T-helper 2 cell treated with Interferon-gamma antibody and Interleukin-4, amounts not matched to agents 100 ng/mL and 5 ng/mL, for 36 hours (primary cell): ENCODE results near the gene AKAP3. TPM values are rescaled to one million over a fixed set of nuclear protein-coding genes. Genes with fewer than 3 reads are reported as not detected.

Source experiments
- intact Hi-C: fragments of 100-400 bp; cut with micrococcal nuclease; formaldehyde crosslinking; loops from one replicate; pipeline ENCODE4 v1.15.1; 2023
- total RNA-seq: library from RNA; stranded (reverse); gene quantifications from 2 replicates; pipeline ENCODE4 v1.2.3, GENCODE V29; 2022

The AKAP3 gene
- total RNA-seq, 1 donor from 2014 or later, result 0.93 TPM

DNA sequence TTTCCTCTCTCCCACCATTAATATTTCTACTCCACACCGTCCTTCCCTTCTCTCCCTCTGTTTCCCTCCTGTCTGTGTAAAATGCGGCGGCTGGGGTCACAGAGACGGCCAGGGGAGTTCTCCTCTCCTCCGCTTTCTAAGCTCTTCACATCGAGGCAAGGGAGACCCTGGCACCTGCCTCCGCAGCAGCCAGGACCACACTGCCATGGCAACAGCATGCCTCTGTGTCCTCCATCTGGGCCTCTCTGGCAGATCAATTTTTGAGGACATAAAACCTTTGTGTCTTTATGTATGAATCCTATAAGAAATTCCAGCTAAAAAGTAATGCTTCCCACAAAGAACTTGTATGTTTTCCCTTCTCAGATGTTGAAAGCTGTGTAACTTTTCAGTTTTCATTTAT is 45.4 kb downstream of the AKAP3 start:
- intact Hi-C loops, result no loop called here

- intact Hi-C loops, result no loop called here
Measured at GRCh38 chr12:4595881-4596280, 53.0 kb downstream of the AKAP3 start.

- intact Hi-C loops, result no loop called here
Measured at GRCh38 chr12:4591180-4591687, 57.6 kb downstream of the AKAP3 start.

DNA sequence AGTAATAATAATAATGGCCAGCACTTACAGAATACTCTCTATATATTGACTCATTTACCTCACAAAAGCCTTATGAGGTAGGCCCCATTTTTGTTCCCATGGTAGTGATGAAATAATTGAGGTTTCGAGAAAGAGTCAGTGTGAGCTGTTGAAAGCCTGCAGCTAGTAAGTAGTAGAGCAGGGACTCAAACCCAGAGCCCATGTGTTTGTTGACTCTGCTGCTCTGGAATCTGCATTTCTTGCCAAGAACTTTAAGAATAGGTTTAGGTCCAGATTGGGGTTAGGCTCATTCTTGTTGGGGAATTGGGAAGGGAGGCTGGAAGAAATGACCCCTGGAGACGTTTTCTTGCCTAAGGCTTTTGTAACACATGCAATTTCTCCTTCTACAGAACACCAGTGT is 58.9 kb downstream of the AKAP3 start:
- intact Hi-C loops, result no loop called here

- intact Hi-C loops, result no loop called here
Measured at GRCh38 chr12:4588916-4589315, 59.9 kb downstream of the AKAP3 start.

GRCh38 chr12:4587108-4587507 is 61.7 kb downstream of the AKAP3 start:
- intact Hi-C loops, result no loop called here

DNA sequence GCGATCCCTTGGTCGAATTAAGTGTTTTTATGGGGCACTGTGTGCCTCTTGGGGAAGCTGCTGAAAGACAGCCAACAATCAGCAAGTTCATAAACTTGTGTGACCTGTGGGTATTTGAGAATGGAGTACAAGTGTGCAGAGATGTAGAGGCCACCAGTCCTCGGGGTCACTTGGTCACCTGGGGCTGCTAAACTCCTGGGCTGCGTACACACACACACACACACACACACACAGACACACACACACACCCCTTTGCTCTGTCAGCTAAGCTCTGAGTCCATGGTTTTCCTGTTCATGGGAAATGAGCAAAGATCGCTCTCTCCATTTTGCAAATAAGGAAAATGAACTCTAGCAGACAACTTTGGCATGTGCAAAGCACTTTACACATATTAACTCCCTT is 62.4 kb downstream of the AKAP3 start:
- intact Hi-C loops, result no loop called here

DNA sequence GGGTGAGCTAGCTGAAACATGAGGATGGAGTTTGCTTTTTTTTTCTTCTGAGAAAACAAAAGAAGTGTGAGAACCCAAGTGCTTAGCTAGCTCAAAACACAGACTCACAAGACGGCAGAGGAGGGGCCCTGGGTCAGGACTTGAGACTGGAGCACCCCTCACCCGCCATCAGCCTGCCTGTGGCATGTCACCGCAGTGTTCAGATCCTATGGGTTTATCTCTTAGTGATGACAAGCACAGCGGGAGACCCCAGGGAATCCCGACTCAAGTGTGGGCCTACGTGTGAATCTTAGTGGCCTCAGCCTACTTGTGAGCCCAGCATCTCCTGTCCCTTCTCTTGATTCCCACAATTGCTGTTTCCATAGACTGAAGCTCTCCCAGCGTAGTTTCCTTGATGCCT is 64.0 kb downstream of the AKAP3 start:
- intact Hi-C loops, result no loop called here

GRCh38 chr12:4584281-4584680 is 64.6 kb downstream of the AKAP3 start:
- intact Hi-C loops, result no loop called here

DNA sequence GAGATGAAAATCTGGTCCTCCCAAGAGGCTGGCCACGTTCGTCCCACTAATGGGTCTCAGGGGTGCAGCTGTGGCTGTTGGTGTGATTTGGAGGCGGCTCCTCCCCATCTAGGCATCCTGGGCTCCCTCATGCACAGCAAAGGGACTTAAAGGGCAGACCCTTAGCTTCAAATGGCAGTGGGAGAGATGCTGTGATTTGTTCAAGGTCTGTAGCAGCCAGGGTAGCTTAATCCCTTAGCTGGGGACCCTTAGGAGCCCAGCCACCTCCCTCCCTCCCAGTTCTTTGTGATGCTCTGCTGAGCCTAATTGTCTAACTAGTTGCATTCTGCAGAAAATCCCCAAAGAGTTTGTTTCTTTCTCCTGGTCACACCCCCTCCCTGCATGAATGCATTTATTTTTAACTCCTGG is 68.6 kb downstream of the AKAP3 start:
- intact Hi-C loops, result no loop called here

GRCh38 chr12:4579305-4580102 is 69.3 kb downstream of the AKAP3 start:
- intact Hi-C loops, result loop anchor here (5.0 kb wide), 1 partner anchor 178 kb away; no protein-coding TSS in a partner anchor

DNA sequence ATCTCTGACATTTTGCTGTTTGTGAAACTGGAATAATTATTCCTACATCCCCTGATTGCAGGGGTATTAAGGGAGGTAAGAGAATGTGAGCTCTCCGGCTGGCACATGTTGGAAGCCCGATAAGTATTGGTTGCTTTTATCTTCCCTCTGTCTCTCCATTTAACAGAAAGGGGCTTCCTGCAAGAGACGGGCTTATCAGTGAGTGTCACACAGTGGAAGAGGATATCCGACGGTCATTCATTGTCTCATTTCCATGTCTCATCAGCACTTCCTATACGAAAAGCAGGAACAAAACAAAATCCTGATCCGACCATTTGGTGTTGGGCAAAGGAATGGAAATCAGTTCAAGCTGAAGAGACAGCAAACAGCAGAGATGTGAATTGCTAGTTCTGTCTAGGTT is 76.2 kb downstream of the AKAP3 start:
- intact Hi-C loops, result no loop called here

DNA sequence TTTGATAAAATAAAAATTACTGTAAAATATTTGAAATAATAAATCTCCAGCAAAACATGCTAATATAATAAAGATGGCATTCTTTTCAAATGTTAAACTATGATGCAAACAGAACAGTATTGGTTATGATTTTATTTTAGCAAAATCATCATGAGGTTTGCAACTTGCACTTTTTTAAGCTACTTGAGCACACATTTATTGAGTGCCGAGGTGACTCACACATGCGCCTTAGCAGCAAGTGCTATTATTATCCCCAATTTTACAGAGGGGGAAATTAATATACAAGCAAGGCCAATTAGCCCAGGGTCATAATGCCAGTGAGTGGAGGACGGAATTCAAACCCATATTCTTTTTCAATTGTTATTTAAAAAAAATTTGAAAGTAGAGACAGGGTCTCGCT is 79.6 kb downstream of the AKAP3 start:
- intact Hi-C loops, result no loop called here

- intact Hi-C loops, result no loop called here
Measured at GRCh38 chr12:4567073-4567881, 81.6 kb downstream of the AKAP3 start.

DNA sequence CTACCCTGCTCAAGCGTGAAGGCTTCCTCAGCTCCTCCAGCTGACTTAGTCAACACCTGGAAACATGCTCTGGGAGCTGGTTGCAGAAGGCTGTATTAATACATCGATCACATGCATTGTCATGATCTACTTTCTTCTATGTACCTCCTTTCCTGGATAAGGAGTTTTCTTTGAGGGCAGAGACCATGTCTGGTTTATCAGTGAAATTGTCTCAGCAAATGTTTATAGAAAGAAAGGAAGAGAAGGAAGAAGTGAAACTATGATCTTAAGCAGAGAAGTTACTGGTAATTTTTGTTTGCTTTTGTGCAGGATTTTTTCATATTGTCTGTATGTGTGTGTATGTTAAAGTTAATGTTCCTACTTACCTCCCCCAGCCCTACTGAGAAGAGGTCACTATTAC is 82.4 kb downstream of the AKAP3 start:
- intact Hi-C loops, result no loop called here

Other genes with a start within 250 kb of the AKAP3 start
- not detected in 2 replicates for gene FGF6, start 203.2 kb downstream of the AKAP3 start, total RNA-seq
- gene RAD51AP1, start 110.2 kb downstream of the AKAP3 start, total RNA-seq, result 39.6 and 43.4 TPM in 2 replicates
- gene DYRK4, start 86.8 kb downstream of the AKAP3 start, total RNA-seq, result 25.2 and 27.6 TPM in 2 replicates
- gene NDUFA9, start 63 bp upstream of the AKAP3 start, total RNA-seq, result 110 and 129 TPM in 2 replicates
- 2.1 and 2.9 TPM in 2 replicates for gene GALNT8, start 71.3 kb upstream of the AKAP3 start, total RNA-seq